HCT116 (cell line): ENCODE results near the gene AKAP8. TPM values are rescaled to one million over a fixed set of nuclear protein-coding genes. Genes with fewer than 3 reads are reported as not detected.

ENCODE experiments used
- ATAC-seq: fragments of 200-7000 bp; cut with Tn5 transposase; 2 replicates; pipeline ENCODE4 v1.9.1; 2020; ENCODE audit warnings: mild to moderate bottlenecking, moderate library complexity
- BruUV-seq: library from RNA; stranded (reverse); fragments of 400-500 nt; replicated peaks from 2 replicates; lab custom pipeline; 2021; lab: Mats Ljungman, UMichigan
- CTCF ChIA-PET: fragments of 300-600 bp; sonication (Branson Sonifier 250); formaldehyde crosslinking; loops from one replicate; lab custom pipeline; 2021; ENCODE audit warnings: antibody characterized with exemption; lab: Charles Lee
- POLR2A ChIA-PET: fragments of 300-600, 350-600 bp; sonication (Branson Sonifier 250); formaldehyde crosslinking; loops from one replicate; lab custom pipeline; 2021; ENCODE audit warnings: antibody characterized with exemption; lab: Charles Lee
- RAD21 ChIA-PET, 2 experiments: fragments of 300-600 bp; sonication (Branson Sonifier 250); formaldehyde crosslinking; loops; one replicate each; lab custom pipeline; 2023; ENCODE audit warnings: low total read pairs in 2 of 2; ENCODE audit not compliant: uncharacterized antibody in 2 of 2, unreplicated experiment in 2 of 2, low non-redundant PET in 1 of 2; lab: Charles Lee
- DNase-seq: peaks from one replicate; pipeline ENCODE4 v3.0.0-alpha.2; 2010; ENCODE audit warnings: low read depth, low spot score
- H2AFZ ChIP-seq: fragments of 200-600 bp; shearing (Covaris generic), sonication (generic); 2 replicates; pipeline ENCODE4 v1.6.1; 2017; ENCODE audit warnings: low read depth, mixed run types, mixed read lengths, antibody characterized with exemption, low read length; ENCODE audit not compliant: poor library complexity, severe bottlenecking
- H3K27ac ChIP-seq: 2 replicates; pipeline ENCODE4 v1.5.1; 2012; ENCODE audit warnings: low read depth, low read length
- H3K27me3 ChIP-seq: fragments of 200-600 bp; sonication (generic); 2 replicates; pipeline ENCODE4 v1.6.1; 2016; ENCODE audit warnings: mixed run types, low read length, mixed read lengths; ENCODE audit not compliant: insufficient read depth
- H3K36me3 ChIP-seq, 2 experiments: fragments of 200-500 bp in 1 of 2; fragments of 200-600 bp in 1 of 2; sonication (Bioruptor generic) in 1 of 2; sonication (generic) in 1 of 2; 2 replicates each; pipeline versions ENCODE4 v1.5.1 to v1.6.1; 2014 to 2016; ENCODE audit warnings: low read length in 2 of 2, inconsistent platforms in 1 of 2, mixed read lengths in 1 of 2, mixed run types in 1 of 2; ENCODE audit not compliant: insufficient read depth in 2 of 2, control insufficient read depth in 1 of 2
- H3K4me1 ChIP-seq, 2 experiments: fragments of 200-600 bp in 1 of 2; sonication (generic) in 1 of 2; 2 replicates each; pipeline versions ENCODE4 v1.5.1 to v1.6.1; 2012 to 2017; ENCODE audit warnings: low read length in 2 of 2, inconsistent platforms in 1 of 2, mild to moderate bottlenecking in 1 of 2, mixed read lengths in 1 of 2, mixed run types in 1 of 2, moderate library complexity in 1 of 2; ENCODE audit not compliant: insufficient read depth in 2 of 2, control insufficient read depth in 1 of 2
- H3K4me2 ChIP-seq: fragments of 200-600 bp; sonication (generic); 2 replicates; pipeline ENCODE4 v1.6.1; 2017; ENCODE audit warnings: mixed run types, low read length, mixed read lengths
- H3K4me3 ChIP-seq, 2 experiments: fragments of 200-600 bp in 1 of 2; sonication (generic) in 1 of 2; replicated peaks in 1 of 2; 2 replicates each; pipeline ENCODE4 v1.5.1; 2011 to 2016; ENCODE audit warnings: low read length in 2 of 2, control low read depth in 1 of 2, low read depth in 1 of 2, mild to moderate bottlenecking in 1 of 2, mixed read lengths in 1 of 2, mixed run types in 1 of 2
- H3K79me2 ChIP-seq: fragments of 200-600 bp; sonication (generic); 2 replicates; pipeline ENCODE4 v1.6.1; 2017; ENCODE audit warnings: mild to moderate bottlenecking, mixed run types, low read length, moderate library complexity, mixed read lengths; ENCODE audit not compliant: insufficient read depth
- H3K9ac ChIP-seq: fragments of 200-600 bp; sonication (generic); 2 replicates; pipeline ENCODE4 v1.6.1; 2016; ENCODE audit warnings: low read length, mixed read lengths
- H3K9me2 ChIP-seq: fragments of 200-600 bp; sonication (generic), shearing (Covaris generic); 2 replicates; pipeline ENCODE4 v1.6.1; 2017; ENCODE audit warnings: mixed run types, mild to moderate bottlenecking, moderate library complexity; ENCODE audit not compliant: insufficient read depth
- H3K9me3 ChIP-seq, 2 experiments: fragments of 200-500 bp in 1 of 2; fragments of 200-600 bp in 1 of 2; sonication (Bioruptor generic) in 1 of 2; sonication (generic) in 1 of 2; 2 replicates each; pipeline ENCODE4 v1.6.1; 2014 to 2017; ENCODE audit warnings: low read length in 2 of 2, mixed read lengths in 2 of 2, inconsistent platforms in 1 of 2, low read depth in 1 of 2, mild to moderate bottlenecking in 1 of 2, mixed run types in 1 of 2, moderate library complexity in 1 of 2; ENCODE audit not compliant: control insufficient read depth in 1 of 2, insufficient read depth in 1 of 2
- H4K20me1 ChIP-seq: fragments of 200-600 bp; sonication (generic), shearing (Covaris generic); 2 replicates; pipeline ENCODE4 v1.6.1; 2017; ENCODE audit warnings: mixed run types, mild to moderate bottlenecking, moderate library complexity; ENCODE audit not compliant: insufficient read depth
- CBX3 ChIP-seq: IDR thresholded peaks from 2 replicates; pipeline ENCODE4 v1.6.1; 2012; ENCODE audit warnings: low read depth
- CEBPB ChIP-seq: IDR thresholded peaks from 2 replicates; pipeline ENCODE4 v1.6.1; 2012; ENCODE audit warnings: low read depth
- ELF1 ChIP-seq: IDR thresholded peaks from 2 replicates; pipeline ENCODE4 v1.6.1; 2012; ENCODE audit warnings: low read depth, borderline replicate concordance
- EZH2phosphoT487 ChIP-seq: fragments of 200-600 bp; IDR thresholded peaks from 2 replicates; pipeline ENCODE4 v1.6.1; 2018; ENCODE audit warnings: antibody characterized with exemption, borderline replicate concordance
- FOSL1 ChIP-seq: IDR thresholded peaks from 2 replicates; pipeline ENCODE4 v1.6.1; 2012; ENCODE audit warnings: low read depth
- JUND ChIP-seq: IDR thresholded peaks from 2 replicates; pipeline ENCODE4 v1.6.1; 2012
- MAX ChIP-seq: IDR thresholded peaks from 2 replicates; pipeline ENCODE4 v1.6.1; 2012
- POLR2A ChIP-seq: IDR thresholded peaks from 2 replicates; pipeline ENCODE4 v1.7.0; 2011; ENCODE audit warnings: borderline replicate concordance; ENCODE audit not compliant: insufficient read depth, insufficient read length; ENCODE audit errors: extremely low read depth
- POLR2AphosphoS5 ChIP-seq: IDR thresholded peaks from 2 replicates; pipeline ENCODE4 v1.6.1; 2011; ENCODE audit warnings: mild to moderate bottlenecking, low read depth, low read length, moderate library complexity
- RAD21 ChIP-seq: IDR thresholded peaks from 2 replicates; pipeline ENCODE4 v1.6.1; 2012; ENCODE audit warnings: low read depth, mild to moderate bottlenecking
- SIN3A ChIP-seq: IDR thresholded peaks from 2 replicates; pipeline ENCODE4 v1.6.1; 2012; ENCODE audit warnings: low read depth
- SP1 ChIP-seq: IDR thresholded peaks from 2 replicates; pipeline ENCODE4 v1.6.1; 2012; ENCODE audit warnings: low read depth
- SRF ChIP-seq: IDR thresholded peaks from 2 replicates; pipeline ENCODE4 v1.6.1; 2012; ENCODE audit warnings: low read depth
- TCF7L2 ChIP-seq: IDR thresholded peaks from 2 replicates; pipeline ENCODE4 v1.7.0; 2011; ENCODE audit warnings: borderline replicate concordance, inconsistent platforms; ENCODE audit not compliant: insufficient read depth, insufficient read length; ENCODE audit errors: extremely low read depth
- YY1 ChIP-seq: IDR thresholded peaks from 2 replicates; pipeline ENCODE4 v1.6.1; 2011; ENCODE audit warnings: low read length, low read depth, moderate library complexity, mild to moderate bottlenecking; ENCODE audit not compliant: insufficient replicate concordance; ENCODE audit errors: extremely low read depth
- ZFX ChIP-seq: fragments of 450-650 bp; IDR thresholded peaks from 2 replicates; pipeline ENCODE4 v1.6.1; 2017
- ZNF274 ChIP-seq: fragments of 200-500 bp; sonication (Bioruptor generic); IDR thresholded peaks from 2 replicates; pipeline ENCODE4 v1.6.1; 2014; ENCODE audit warnings: mild to moderate bottlenecking, low read depth, low read length, inconsistent platforms
- intact Hi-C: fragments of 100-400 bp; cut with micrococcal nuclease; formaldehyde crosslinking; loops from 2 replicates; pipeline ENCODE4 v1.10.0; 2022
- total RNA-seq: library from RNA; stranded (reverse); gene quantifications from one replicate; pipeline ENCODE4 v1.2.1, GENCODE V29; 2021; ENCODE audit not compliant: unreplicated experiment
- TF ChIP-seq, protein P1 (sequence below): IDR thresholded peaks from 2 replicates; pipeline ENCODE4 v1.6.1; 2011; ENCODE audit warnings: mild to moderate bottlenecking, low read length, moderate library complexity; ENCODE audit not compliant: insufficient replicate concordance; ENCODE audit errors: extremely low read depth

Gene AKAP8
- total RNA-seq, 1 experiment from 2014 or later = 50.6 TPM

DNA sequence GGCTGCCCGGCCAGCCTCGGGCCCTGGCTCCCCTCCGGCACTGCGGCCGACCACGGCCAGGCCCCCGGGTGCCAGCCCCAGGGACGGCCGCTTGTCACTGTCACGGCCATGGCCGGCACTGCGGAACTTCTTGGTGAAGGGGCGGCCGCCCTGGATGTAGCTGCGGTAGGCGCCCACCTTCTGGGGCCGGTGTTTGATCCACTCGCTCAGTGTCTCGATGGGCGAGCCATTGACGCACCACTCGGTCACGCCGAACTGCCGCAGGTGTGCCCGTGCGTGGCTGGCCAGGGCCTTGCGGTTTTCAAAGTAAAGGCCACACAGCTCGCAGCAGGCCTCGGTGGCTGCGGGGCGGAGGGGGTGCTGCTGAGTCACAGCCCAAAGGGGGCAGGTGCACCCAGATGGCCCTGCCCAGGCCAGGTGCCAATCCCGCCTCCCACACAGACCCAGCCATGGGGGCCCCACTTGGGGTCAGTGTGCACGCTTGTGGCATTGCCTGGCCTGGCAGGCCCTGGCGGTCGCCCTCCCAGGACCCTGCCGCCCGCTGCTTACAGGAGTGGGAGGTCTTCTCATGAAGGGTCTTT is 45.2 kb upstream of the AKAP8 start:
- no TSS peak for BruUV-seq
- Histone ChIP-seq H3K9ac (no peak overlapping the region), H3K9me3 (no peaks in the 10 kb centered on the region), H4K20me1 (no peaks in the 10 kb centered on the region), H3K27ac (no peak overlapping the region), H3K4me1 (no peaks in the 10 kb centered on the region), H3K4me2 (no peak overlapping the region), H2AFZ (no peak overlapping the region), H3K36me3 (peaks cover 16 to 50% of the 10 kb centered on the region in 2 experiments; a peak in 3 of 4 replicates), H3K27me3 (no peaks in the 10 kb centered on the region), H3K79me2 (peaks cover 29% of the 10 kb centered on the region), H3K4me3 (no peak overlapping the region), H3K9me2 (no peaks in the 10 kb centered on the region)
- TF ChIP-seq YY1 (no peak), POLR2A (no peak), FOSL1 (no peak), CBX3 (no peak), RAD21 (no peak), TCF7L2 (no peak), JUND (no peak), EZH2phosphoT487 (no peak), ZFX (no peak), POLR2AphosphoS5 (no peak), SP1 (no peak), MAX (no peak), SIN3A (no peak), ELF1 (no peak), ZNF274 (no peak), SRF (no peak), CEBPB (no peak)
- TF ChIP-seq, protein P1, sequence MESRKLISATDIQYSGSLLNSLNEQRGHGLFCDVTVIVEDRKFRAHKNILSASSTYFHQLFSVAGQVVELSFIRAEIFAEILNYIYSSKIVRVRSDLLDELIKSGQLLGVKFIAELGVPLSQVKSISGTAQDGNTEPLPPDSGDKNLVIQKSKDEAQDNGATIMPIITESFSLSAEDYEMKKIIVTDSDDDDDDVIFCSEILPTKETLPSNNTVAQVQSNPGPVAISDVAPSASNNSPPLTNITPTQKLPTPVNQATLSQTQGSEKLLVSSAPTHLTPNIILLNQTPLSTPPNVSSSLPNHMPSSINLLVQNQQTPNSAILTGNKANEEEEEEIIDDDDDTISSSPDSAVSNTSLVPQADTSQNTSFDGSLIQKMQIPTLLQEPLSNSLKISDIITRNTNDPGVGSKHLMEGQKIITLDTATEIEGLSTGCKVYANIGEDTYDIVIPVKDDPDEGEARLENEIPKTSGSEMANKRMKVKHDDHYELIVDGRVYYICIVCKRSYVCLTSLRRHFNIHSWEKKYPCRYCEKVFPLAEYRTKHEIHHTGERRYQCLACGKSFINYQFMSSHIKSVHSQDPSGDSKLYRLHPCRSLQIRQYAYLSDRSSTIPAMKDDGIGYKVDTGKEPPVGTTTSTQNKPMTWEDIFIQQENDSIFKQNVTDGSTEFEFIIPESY = no peak
- POLR2A ChIA-PET = no interaction called here
- intact Hi-C loops = no loop called here
- no peak for ATAC-seq
- DNase-seq = no peak
- RAD21 ChIA-PET = no interaction called here
- CTCF ChIA-PET = no interaction called here
